Rectal smooth muscle tissue (tissue), 1 donor: ENCODE results near the gene P4HTM.
A peak's percentile ranks its signal among the peaks of the same experiment; 100 is the strongest.

ENCODE experiments used
- H3K27ac ChIP-seq: one replicate; pipeline ENCODE4 v1.7.0; 2013; ENCODE audit warnings: low read depth, low read length, inconsistent platforms
- H3K27me3 ChIP-seq: one replicate; pipeline ENCODE4 v1.7.0; 2013; ENCODE audit warnings: low read length; ENCODE audit not compliant: control insufficient read depth, insufficient read depth
- H3K36me3 ChIP-seq: one replicate; pipeline ENCODE4 v1.7.0; 2013; ENCODE audit warnings: low read length; ENCODE audit not compliant: control insufficient read depth, insufficient read depth
- H3K4me1 ChIP-seq: one replicate; pipeline ENCODE4 v1.7.0; 2013; ENCODE audit warnings: low read length; ENCODE audit not compliant: control insufficient read depth, insufficient read depth
- H3K4me3 ChIP-seq: one replicate; pipeline ENCODE4 v1.7.0; 2013; ENCODE audit warnings: low read length
- H3K9ac ChIP-seq: one replicate; pipeline ENCODE4 v1.7.0; 2013; ENCODE audit warnings: low read length

Gene P4HTM

DNA sequence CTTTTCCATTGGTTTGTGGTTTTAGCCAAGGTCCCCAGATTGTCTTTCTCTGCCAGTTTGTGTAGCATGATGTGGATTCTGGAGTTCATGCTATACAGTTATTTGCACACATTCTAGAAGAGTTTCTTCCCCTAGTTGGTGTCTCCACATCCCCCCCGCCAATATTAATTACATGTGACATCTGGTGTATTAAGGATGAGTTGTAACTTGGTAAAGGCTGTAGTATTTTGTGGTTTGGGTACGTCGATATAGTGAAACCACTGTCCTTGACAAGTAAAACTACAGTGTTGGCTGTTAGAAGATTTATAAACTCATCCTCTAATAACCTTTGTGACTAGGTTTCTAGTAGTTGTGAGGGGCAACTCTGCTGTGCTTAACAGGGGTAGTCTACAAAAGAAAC lies 23.7 kb upstream of the P4HTM start:
- Histone ChIP-seq H3K4me3 (no peak overlapping the region), H3K4me1 (no peaks in the 10 kb centered on the region), H3K9ac (no peak overlapping the region), H3K27me3 (no peaks in the 10 kb centered on the region), H3K27ac (no peak overlapping the region), H3K36me3 (peaks cover 19% of the 10 kb centered on the region)

DNA sequence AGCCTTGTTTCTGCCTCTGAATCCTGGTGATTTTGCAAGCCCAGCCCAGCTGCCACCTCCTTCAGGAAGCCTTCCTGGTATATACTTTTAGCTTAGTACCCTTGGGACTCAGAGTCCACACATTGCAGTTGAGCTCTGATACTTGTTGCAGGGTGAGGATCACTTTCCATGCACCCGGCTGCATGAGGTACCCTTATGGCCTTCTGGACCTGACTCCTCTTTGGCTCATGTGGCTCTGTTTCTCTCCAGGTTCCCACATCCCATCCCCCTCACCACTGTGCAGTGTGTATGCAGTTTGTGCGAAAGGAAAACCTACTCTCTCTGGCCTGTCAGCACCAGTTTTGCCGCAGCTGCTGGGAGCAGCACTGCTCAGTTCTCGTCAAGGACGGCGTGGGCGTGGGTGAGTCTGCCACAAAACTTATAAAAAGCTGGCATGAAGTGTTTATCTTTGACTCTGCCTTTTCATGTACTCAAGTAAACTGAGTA lies 23.1 kb upstream of the P4HTM start:
- H3K36me3 ChIP-seq, result peaks cover 20% of the 10 kb centered on the region
- no peak overlapping the region for H3K27ac ChIP-seq
- H3K9ac ChIP-seq, result no peak overlapping the region

DNA sequence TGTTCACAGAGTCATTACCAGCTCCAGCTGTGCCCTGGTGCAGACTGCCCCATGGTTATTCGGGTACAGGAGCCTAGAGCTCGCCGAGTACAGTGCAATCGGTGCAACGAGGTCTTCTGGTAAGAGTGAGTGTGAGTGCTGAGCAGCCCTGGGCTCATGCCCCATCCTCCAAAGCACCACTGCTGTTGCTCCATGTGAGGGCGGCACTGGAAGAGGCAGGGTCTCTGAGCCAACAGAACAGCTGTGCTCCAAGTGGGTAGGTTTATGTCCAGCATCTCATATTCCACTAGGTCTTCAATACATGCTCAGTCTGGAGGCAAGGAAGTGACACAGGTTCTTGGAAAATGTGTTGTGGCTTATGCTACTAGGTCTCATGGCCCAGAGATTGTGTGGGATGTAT lies 19.5 kb upstream of the P4HTM start:
- Histone ChIP-seq H3K4me1 (no peaks in the 10 kb centered on the region), H3K27ac (no peak overlapping the region), H3K36me3 (peaks cover 33% of the 10 kb centered on the region), H3K27me3 (no peaks in the 10 kb centered on the region), H3K4me3 (no peak overlapping the region), H3K9ac (no peak overlapping the region)

More for the DNA sequence above, 23.1 kb upstream of the P4HTM start:
- no peaks in the 10 kb centered on the region for H3K27me3 ChIP-seq
- H3K4me1 ChIP-seq, result no peaks in the 10 kb centered on the region
- no peak overlapping the region for H3K4me3 ChIP-seq

- Histone ChIP-seq H3K4me1 (no peaks in the 10 kb centered on the region), H3K9ac (no peak overlapping the region), H3K27me3 (no peaks in the 10 kb centered on the region), H3K4me3 (no peak overlapping the region), H3K27ac (no peak overlapping the region), H3K36me3 (peaks cover 37% of the 10 kb centered on the region)
Observed at GRCh38 chr3:48974076-48974864, 15.8 kb upstream of the P4HTM start.

DNA sequence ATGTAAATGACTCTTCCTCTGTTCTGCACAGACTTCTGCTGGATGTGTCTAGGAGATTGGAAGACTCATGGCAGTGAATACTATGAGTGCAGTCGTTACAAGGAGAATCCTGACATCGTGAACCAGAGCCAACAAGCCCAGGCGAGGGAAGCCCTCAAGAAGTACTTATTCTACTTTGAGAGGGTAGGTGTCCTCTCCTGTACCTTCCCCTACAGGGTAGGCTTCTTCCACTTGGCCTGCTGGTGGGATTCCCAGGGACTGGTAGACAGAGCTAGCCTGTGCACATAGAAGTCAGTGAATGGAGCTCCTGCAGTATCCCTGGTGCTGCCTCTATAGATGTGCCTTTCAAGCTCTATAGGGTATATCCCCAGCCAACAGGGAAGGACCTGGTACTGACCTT lies 10.6 kb upstream of the P4HTM start:
- no peak overlapping the region for H3K4me3 ChIP-seq
- H3K4me1 ChIP-seq, result no peaks in the 10 kb centered on the region
- H3K27me3 ChIP-seq, result no peaks in the 10 kb centered on the region
- H3K27ac ChIP-seq, result no peak overlapping the region
- peaks cover 45% of the 10 kb centered on the region for H3K36me3 ChIP-seq
- H3K9ac ChIP-seq, result no peak overlapping the region

- Histone ChIP-seq H3K4me3 (no peak overlapping the region), H3K27ac (no peak overlapping the region), H3K27me3 (no peaks in the 10 kb centered on the region), H3K4me1 (no peaks in the 10 kb centered on the region), H3K9ac (no peak overlapping the region), H3K36me3 (peaks cover 43% of the 10 kb centered on the region)
Observed at GRCh38 chr3:48980295-48980694, 9.7 kb upstream of the P4HTM start.

- Histone ChIP-seq H3K4me1 (no peaks in the 10 kb centered on the region), H3K27ac (no peak overlapping the region), H3K4me3 (no peak overlapping the region), H3K36me3 (peaks cover 43% of the 10 kb centered on the region), H3K27me3 (no peaks in the 10 kb centered on the region), H3K9ac (no peak overlapping the region)
Observed at GRCh38 chr3:48982016-48982415, 8.0 kb upstream of the P4HTM start.

- no peaks in the 10 kb centered on the region for H3K4me1 ChIP-seq
- H3K36me3 ChIP-seq, result peaks cover 43% of the 10 kb centered on the region
- H3K9ac ChIP-seq, result no peak overlapping the region
- H3K27me3 ChIP-seq, result no peaks in the 10 kb centered on the region
- H3K4me3 ChIP-seq, result no peak overlapping the region
- H3K27ac ChIP-seq, result no peak overlapping the region
Observed at GRCh38 chr3:48982686-48983085, 7.4 kb upstream of the P4HTM start.

DNA sequence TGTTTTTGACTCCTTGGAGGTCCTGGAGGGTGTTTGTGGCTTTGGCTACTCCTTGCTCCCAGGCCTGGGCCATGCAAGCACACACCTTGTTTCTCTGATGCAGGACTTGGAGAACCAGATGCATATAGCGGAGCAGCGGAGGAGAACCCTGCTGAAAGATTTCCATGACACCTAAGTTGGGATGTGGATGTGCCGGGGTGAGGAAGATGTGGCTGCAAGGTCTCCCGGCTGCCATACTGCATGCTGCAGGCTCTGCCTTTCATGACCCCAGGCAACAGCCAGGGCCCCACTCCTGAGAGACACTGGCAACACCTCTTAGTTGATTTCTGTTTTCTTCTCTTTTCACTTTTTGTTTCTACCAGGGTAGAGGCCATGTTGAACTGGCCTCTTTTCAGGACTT lies 6.9 kb upstream of the P4HTM start:
- peaks cover 43% of the 10 kb centered on the region for H3K36me3 ChIP-seq
- H3K4me3 ChIP-seq, result no peak overlapping the region
- no peak overlapping the region for H3K9ac ChIP-seq
- no peak overlapping the region for H3K27ac ChIP-seq
- no peaks in the 10 kb centered on the region for H3K27me3 ChIP-seq
- no peaks in the 10 kb centered on the region for H3K4me1 ChIP-seq

DNA sequence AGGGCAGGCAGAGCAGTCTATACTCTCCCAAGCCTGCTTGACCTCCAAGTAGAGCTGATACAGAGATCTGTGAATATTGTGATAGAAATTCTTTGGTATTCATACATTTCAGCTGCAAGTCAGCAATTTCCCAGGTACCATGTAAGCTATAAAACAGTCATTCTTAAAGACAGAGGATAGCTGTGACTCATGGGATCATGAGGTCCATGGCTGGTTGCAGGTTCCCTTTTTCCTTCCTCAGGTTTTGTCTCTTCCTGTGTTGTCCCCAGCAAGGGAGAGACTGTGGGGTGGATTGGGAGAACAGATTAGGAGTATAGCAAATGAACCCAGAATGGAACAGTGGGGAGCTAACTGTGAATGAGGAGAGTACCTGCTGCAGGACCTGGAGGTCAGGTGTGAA lies 5.4 kb upstream of the P4HTM start:
- H3K36me3 ChIP-seq, result peaks cover 35% of the 10 kb centered on the region
- peaks cover 5% of the 10 kb centered on the region for H3K4me1 ChIP-seq

DNA sequence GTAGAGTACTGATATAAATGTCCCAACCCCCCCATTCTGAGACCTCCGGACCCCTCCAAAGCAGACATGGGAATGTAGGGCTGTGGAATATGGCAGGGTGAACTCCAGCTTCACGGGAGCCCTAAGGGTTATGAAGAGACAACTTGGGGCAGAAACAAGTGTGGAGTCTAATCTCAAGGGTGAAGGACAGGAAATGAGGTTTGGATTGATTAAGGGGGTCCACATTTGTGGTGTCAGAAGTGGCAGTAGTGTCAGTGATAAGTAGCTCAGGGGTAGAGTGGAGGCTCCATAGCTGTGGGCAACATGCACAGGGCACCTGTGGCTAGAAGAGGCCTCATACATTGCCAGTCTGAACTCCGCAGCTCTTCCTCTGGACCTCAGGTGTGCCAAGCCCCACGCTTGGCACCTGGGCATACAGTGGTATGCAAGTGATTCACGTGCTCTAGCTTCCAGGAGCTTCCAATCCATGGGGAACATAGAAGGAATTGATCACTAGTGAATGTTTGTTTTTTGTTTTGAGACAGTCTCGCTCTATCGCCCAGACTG lies 4.1 kb upstream of the P4HTM start:
- H3K9ac ChIP-seq, result no peak overlapping the region
- H3K36me3 ChIP-seq, result peaks cover 27% of the 10 kb centered on the region
- H3K4me1 ChIP-seq, result peaks cover 7% of the 10 kb centered on the region

More for the DNA sequence above, 5.4 kb upstream of the P4HTM start:
- Histone ChIP-seq H3K9ac (no peak overlapping the region), H3K27me3 (no peaks in the 10 kb centered on the region), H3K4me3 (no peak overlapping the region), H3K27ac (no peak overlapping the region)

GRCh38 chr3:48989126-48989795 lies 780 bp upstream of the P4HTM start:
- Histone ChIP-seq H3K27me3 (no peaks in the 10 kb centered on the region), H3K27ac (peak overlapping the region; percentile 90), H3K9ac (peak overlapping the region; percentile 87), H3K4me1 (peaks cover 11% of the 10 kb centered on the region), H3K36me3 (peaks cover 9% of the 10 kb centered on the region), H3K4me3 (peak overlapping the region; percentile 95)

More for the DNA sequence above, 4.1 kb upstream of the P4HTM start:
- no peak overlapping the region for H3K27ac ChIP-seq
- H3K27me3 ChIP-seq, result no peaks in the 10 kb centered on the region
- H3K4me3 ChIP-seq, result no peak overlapping the region
